Neural cell (in vitro differentiated cells): ENCODE results near the gene ACAA1. TPM values are rescaled to one million over a fixed set of nuclear protein-coding genes. Genes with fewer than 3 reads are reported as not detected.
A peak's percentile ranks its signal among the peaks of the same experiment; 100 is the strongest.

Experiments used
- H2AFZ ChIP-seq: fragments of 200-600, 300-800 bp; sonication (generic), shearing (Covaris generic); 2 replicates; pipeline ENCODE4 v1.6.0; 2014; ENCODE audit warnings: low read depth, mild to moderate bottlenecking, antibody characterized with exemption, low read length, moderate library complexity
- H3F3A ChIP-seq: fragments of 200-600 bp; shearing (Covaris generic); 2 replicates; pipeline ENCODE4 v1.6.1; 2016; ENCODE audit warnings: mild to moderate bottlenecking, moderate library complexity, mixed read lengths, antibody characterized with exemption, low read length; ENCODE audit not compliant: insufficient read depth, poor library complexity, severe bottlenecking
- H3K27ac ChIP-seq: fragments of 200-600, 300-800 bp; sonication (generic), shearing (Covaris generic); 2 replicates; pipeline ENCODE4 v1.5.1; 2014; ENCODE audit warnings: mild to moderate bottlenecking, low read length, moderate library complexity
- H3K27me3 ChIP-seq: fragments of 300-800, 200-600 bp; sonication (generic), shearing (Covaris generic); 2 replicates; pipeline ENCODE4 v1.6.0; 2014; ENCODE audit warnings: mild to moderate bottlenecking, low read depth, low read length, moderate library complexity; ENCODE audit not compliant: insufficient read depth
- H3K36me3 ChIP-seq: fragments of 300-800, 200-600 bp; sonication (generic), shearing (Covaris generic); 2 replicates; pipeline ENCODE4 v1.5.1; 2014; ENCODE audit warnings: mild to moderate bottlenecking, antibody characterized with exemption, low read length, moderate library complexity; ENCODE audit not compliant: insufficient read depth
- H3K4me2 ChIP-seq: fragments of 300-800, 200-600 bp; sonication (generic), shearing (Covaris generic); 2 replicates; pipeline ENCODE4 v1.6.0; 2014; ENCODE audit warnings: mild to moderate bottlenecking, low read length
- H3K4me3 ChIP-seq: fragments of 300-800, 200-600 bp; sonication (generic), shearing (Covaris generic); 2 replicates; pipeline ENCODE4 v1.5.1; 2014; ENCODE audit warnings: mild to moderate bottlenecking, low read length, moderate library complexity
- H3K79me2 ChIP-seq: fragments of 200-600 bp; shearing (Covaris generic); replicated peaks from 2 replicates; pipeline ENCODE4 v1.6.0; 2014; ENCODE audit warnings: mild to moderate bottlenecking, low read length, moderate library complexity; ENCODE audit not compliant: insufficient read depth
- H3K9ac ChIP-seq: fragments of 300-800, 200-600 bp; sonication (generic), shearing (Covaris generic); 2 replicates; pipeline ENCODE4 v1.6.1; 2016; ENCODE audit warnings: mild to moderate bottlenecking, low read length, mixed read lengths
- H3K9me2 ChIP-seq: fragments of 200-600 bp; shearing (Covaris generic); 2 replicates; pipeline ENCODE4 v1.6.1; 2016; ENCODE audit warnings: mild to moderate bottlenecking, low read length, mixed read lengths; ENCODE audit not compliant: insufficient read depth
- H3K9me3 ChIP-seq: fragments of 200-600, 300-800 bp; sonication (generic), shearing (Covaris generic); 2 replicates; pipeline ENCODE4 v1.6.1; 2016; ENCODE audit warnings: mild to moderate bottlenecking, mixed run types, low read length, moderate library complexity, mixed read lengths
- H4K20me1 ChIP-seq: fragments of 200-600 bp; shearing (Covaris generic); 2 replicates; pipeline ENCODE4 v1.6.1; 2016; ENCODE audit warnings: mild to moderate bottlenecking, mixed run types; ENCODE audit not compliant: insufficient read depth
- EP300 ChIP-seq: fragments of 450-650 bp; conservative IDR thresholded peaks from 2 replicates; pipeline ENCODE4 v1.6.1; 2014; ENCODE audit warnings: antibody characterized with exemption, mild to moderate bottlenecking, moderate library complexity; ENCODE audit not compliant: poor library complexity, severe bottlenecking
- EZH2 ChIP-seq: fragments of 200-600, 300-800 bp; shearing (Covaris generic), sonication (generic); IDR thresholded peaks from 2 replicates; pipeline ENCODE4 v1.6.1; 2014; ENCODE audit warnings: antibody characterized with exemption, low read length, borderline replicate concordance, mild to moderate bottlenecking; ENCODE audit not compliant: insufficient read depth, poor library complexity, severe bottlenecking
- MXI1 ChIP-seq: fragments of 450-650 bp; conservative IDR thresholded peaks from 2 replicates; pipeline ENCODE4 v1.6.1; 2014; ENCODE audit warnings: antibody characterized with exemption, mild to moderate bottlenecking; ENCODE audit not compliant: poor library complexity, severe bottlenecking
- POLR2AphosphoS5 ChIP-seq: IDR thresholded peaks from 2 replicates; pipeline ENCODE4 v1.6.1; 2012
- RAD21 ChIP-seq: fragments of 450-650 bp; conservative IDR thresholded peaks from 2 replicates; pipeline ENCODE4 v1.6.1; 2014; ENCODE audit warnings: antibody characterized with exemption, mild to moderate bottlenecking, moderate library complexity
- SMC3 ChIP-seq: fragments of 450-650 bp; conservative IDR thresholded peaks from 2 replicates; pipeline ENCODE4 v1.6.1; 2014; ENCODE audit warnings: antibody characterized with exemption, mild to moderate bottlenecking, moderate library complexity; ENCODE audit not compliant: poor library complexity
- TAF1 ChIP-seq: IDR thresholded peaks from 2 replicates; pipeline ENCODE4 v1.6.1; 2012; ENCODE audit warnings: low read depth
- polyA plus RNA-seq: library from polyadenylated mRNA; depleted of rRNA; stranded (reverse); fragments of >200 nt; gene quantifications from 2 replicates; pipeline ENCODE4 v1.2.3, GENCODE V29; 2014
- TF ChIP-seq, protein P1 (sequence below): IDR thresholded peaks from 2 replicates; pipeline ENCODE4 v1.6.1; 2012; ENCODE audit warnings: borderline replicate concordance
- TF ChIP-seq, protein P2 (sequence below): fragments of 450-650 bp; IDR thresholded peaks from 2 replicates; pipeline ENCODE4 v1.5.1; 2014; ENCODE audit warnings: antibody characterized with exemption, mild to moderate bottlenecking, moderate library complexity; ENCODE audit not compliant: poor library complexity, severe bottlenecking

ACAA1 gene
- polyA plus RNA-seq, 1 donor from 2014 or later = 59.1 TPM

DNA sequence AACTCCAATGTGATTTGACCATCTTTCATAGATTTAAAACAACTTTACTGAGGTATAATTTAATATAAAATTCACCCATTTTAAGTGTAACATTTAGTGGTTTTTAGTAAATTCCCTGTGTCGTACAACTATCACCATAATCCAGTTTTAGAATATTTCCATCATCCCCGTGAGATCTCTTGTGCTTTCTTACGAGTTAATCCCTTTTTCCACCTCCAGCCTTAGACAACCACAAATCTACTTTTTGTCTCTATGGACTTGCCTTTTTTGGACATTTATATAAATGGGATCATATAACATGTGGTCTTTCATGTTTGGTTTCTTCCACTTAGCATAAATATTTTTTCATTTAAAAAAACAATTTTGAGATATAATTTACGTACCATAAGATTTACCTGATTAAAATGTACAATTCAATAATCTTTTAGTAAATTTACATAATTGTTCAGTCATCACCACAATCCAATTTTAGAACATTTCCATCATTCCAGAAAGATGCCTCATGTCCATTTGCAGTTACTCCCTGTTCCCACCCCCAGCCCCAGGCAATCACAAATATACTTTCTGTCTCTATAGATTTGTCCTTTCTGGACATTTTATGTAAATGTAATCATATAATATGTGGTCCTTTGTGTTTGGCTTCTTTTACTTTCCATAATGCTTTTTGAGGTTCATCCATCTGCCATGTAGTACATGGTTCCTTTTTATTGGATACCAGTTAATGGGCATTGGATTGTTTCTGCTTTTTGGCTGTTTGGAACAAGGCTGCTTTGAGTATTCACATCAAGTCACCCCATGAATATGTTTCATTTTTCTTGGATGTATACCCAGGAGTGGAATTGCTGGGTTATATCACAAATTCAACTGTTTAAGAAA is 31.5 kb upstream of the ACAA1 start:
- peaks cover 62% of the 10 kb centered on the region for H3K79me2 ChIP-seq
- no peak overlapping the region for H3K4me2 ChIP-seq

DNA sequence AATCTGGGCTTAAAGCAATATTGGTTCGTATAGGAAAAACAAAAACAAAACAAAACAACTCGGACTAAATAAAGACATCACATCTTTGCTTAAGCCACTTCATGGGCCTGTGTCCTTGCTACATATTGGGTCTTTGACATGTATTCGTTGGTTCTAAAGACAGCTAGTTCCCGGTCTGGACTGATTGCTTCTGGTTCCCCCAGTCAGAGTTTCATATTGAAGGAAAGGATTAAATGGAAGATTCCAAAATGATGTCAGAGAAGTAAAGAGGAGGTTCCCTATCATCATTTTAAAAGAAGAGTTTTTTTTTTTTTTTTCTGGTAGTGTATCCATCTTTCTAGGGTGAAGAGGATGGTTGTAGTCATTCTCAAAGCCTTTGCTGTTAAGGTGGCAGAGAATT is 30.7 kb upstream of the ACAA1 start:
- Histone ChIP-seq H3K27me3 (no peaks in the 10 kb centered on the region), H3K36me3 (no peaks in the 10 kb centered on the region), H3K4me3 (peak overlapping the region; percentile 98), H2AFZ (no peak overlapping the region), H3K9me3 (no peaks in the 10 kb centered on the region), H3K4me2 (no peak overlapping the region), H3K9ac (no peak overlapping the region), H4K20me1 (no peaks in the 10 kb centered on the region), H3K9me2 (no peaks in the 10 kb centered on the region), H3F3A (no peaks in the 10 kb centered on the region), H3K27ac (no peak overlapping the region), H3K79me2 (peaks cover 54% of the 10 kb centered on the region)
- TF ChIP-seq EZH2 (no peak), TAF1 (no peak), POLR2AphosphoS5 (no peak), SMC3 (no peak), MXI1 (no peak), EP300 (no peak)
- TF ChIP-seq, protein P1, sequence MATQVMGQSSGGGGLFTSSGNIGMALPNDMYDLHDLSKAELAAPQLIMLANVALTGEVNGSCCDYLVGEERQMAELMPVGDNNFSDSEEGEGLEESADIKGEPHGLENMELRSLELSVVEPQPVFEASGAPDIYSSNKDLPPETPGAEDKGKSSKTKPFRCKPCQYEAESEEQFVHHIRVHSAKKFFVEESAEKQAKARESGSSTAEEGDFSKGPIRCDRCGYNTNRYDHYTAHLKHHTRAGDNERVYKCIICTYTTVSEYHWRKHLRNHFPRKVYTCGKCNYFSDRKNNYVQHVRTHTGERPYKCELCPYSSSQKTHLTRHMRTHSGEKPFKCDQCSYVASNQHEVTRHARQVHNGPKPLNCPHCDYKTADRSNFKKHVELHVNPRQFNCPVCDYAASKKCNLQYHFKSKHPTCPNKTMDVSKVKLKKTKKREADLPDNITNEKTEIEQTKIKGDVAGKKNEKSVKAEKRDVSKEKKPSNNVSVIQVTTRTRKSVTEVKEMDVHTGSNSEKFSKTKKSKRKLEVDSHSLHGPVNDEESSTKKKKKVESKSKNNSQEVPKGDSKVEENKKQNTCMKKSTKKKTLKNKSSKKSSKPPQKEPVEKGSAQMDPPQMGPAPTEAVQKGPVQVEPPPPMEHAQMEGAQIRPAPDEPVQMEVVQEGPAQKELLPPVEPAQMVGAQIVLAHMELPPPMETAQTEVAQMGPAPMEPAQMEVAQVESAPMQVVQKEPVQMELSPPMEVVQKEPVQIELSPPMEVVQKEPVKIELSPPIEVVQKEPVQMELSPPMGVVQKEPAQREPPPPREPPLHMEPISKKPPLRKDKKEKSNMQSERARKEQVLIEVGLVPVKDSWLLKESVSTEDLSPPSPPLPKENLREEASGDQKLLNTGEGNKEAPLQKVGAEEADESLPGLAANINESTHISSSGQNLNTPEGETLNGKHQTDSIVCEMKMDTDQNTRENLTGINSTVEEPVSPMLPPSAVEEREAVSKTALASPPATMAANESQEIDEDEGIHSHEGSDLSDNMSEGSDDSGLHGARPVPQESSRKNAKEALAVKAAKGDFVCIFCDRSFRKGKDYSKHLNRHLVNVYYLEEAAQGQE = no peak
- TF ChIP-seq, protein P2, sequence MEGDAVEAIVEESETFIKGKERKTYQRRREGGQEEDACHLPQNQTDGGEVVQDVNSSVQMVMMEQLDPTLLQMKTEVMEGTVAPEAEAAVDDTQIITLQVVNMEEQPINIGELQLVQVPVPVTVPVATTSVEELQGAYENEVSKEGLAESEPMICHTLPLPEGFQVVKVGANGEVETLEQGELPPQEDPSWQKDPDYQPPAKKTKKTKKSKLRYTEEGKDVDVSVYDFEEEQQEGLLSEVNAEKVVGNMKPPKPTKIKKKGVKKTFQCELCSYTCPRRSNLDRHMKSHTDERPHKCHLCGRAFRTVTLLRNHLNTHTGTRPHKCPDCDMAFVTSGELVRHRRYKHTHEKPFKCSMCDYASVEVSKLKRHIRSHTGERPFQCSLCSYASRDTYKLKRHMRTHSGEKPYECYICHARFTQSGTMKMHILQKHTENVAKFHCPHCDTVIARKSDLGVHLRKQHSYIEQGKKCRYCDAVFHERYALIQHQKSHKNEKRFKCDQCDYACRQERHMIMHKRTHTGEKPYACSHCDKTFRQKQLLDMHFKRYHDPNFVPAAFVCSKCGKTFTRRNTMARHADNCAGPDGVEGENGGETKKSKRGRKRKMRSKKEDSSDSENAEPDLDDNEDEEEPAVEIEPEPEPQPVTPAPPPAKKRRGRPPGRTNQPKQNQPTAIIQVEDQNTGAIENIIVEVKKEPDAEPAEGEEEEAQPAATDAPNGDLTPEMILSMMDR = no peak

More for the DNA sequence above, 31.5 kb upstream of the ACAA1 start:
- Histone ChIP-seq H3F3A (no peaks in the 10 kb centered on the region), H3K36me3 (no peaks in the 10 kb centered on the region), H3K27me3 (no peaks in the 10 kb centered on the region), H3K4me3 (peak overlapping the region; percentile 98), H3K9me3 (no peaks in the 10 kb centered on the region), H3K9me2 (no peaks in the 10 kb centered on the region), H4K20me1 (no peaks in the 10 kb centered on the region), H3K27ac (no peak overlapping the region), H2AFZ (no peak overlapping the region), H3K9ac (no peak overlapping the region)
- TF ChIP-seq TAF1 (no peak), SMC3 (no peak), RAD21 (no peak), EP300 (no peak), MXI1 (no peak), POLR2AphosphoS5 (no peak)
- TF ChIP-seq, protein P1 = no peak
- TF ChIP-seq, protein P2 = no peak
